MM.1S (cell line): ENCODE measurements around the gene MAGEA8.
"Not testable (repeated sequence)": the region's sequence is repeated elsewhere in the genome, so short reads cannot be mapped to it uniquely, and the experiment has no call there.

Experiments used
- DNase-seq: peaks from one replicate; pipeline ENCODE4 v3.0.0-alpha.2; 2015
- H2AFZ ChIP-seq: fragments of 300-600 bp; sonication (generic); 2 replicates; pipeline ENCODE4 v1.6.0; 2016; ENCODE audit warnings: antibody characterized with exemption, low read length
- H3F3A ChIP-seq: fragments of 300-600 bp; sonication (generic); 2 replicates; pipeline ENCODE4 v1.6.1; 2016; ENCODE audit warnings: mild to moderate bottlenecking, antibody characterized with exemption, low read length, moderate library complexity, mixed read lengths; ENCODE audit not compliant: insufficient read depth
- H3K27ac ChIP-seq: fragments of 300-600 bp; sonication (generic); 2 replicates; pipeline ENCODE4 v1.5.1; 2016; ENCODE audit warnings: mild to moderate bottlenecking, low read length
- H3K27me3 ChIP-seq: fragments of 300-600 bp; sonication (generic); replicated peaks from 2 replicates; pipeline ENCODE4 v1.6.0; 2016; ENCODE audit warnings: low read length; ENCODE audit not compliant: insufficient read depth
- H3K36me3 ChIP-seq: fragments of 300-600 bp; sonication (generic); replicated peaks from 2 replicates; pipeline ENCODE4 v1.6.1; 2016; ENCODE audit warnings: mild to moderate bottlenecking, low read length, mixed read lengths; ENCODE audit not compliant: insufficient read depth
- H3K4me1 ChIP-seq: fragments of 300-600 bp; sonication (generic); 2 replicates; pipeline ENCODE4 v1.6.1; 2016; ENCODE audit warnings: low read length, mixed read lengths
- H3K4me2 ChIP-seq: fragments of 300-600 bp; sonication (generic); 2 replicates; pipeline ENCODE4 v1.6.0; 2016; ENCODE audit warnings: low read depth, low read length
- H3K4me3 ChIP-seq: fragments of 300-600 bp; sonication (generic); 2 replicates; pipeline ENCODE4 v1.5.1; 2016; ENCODE audit warnings: low read length, mixed read lengths
- H3K79me2 ChIP-seq: fragments of 300-600 bp; sonication (generic); 2 replicates; pipeline ENCODE4 v1.6.1; 2016; ENCODE audit warnings: mixed run types, low read length, mixed read lengths
- H3K9ac ChIP-seq: fragments of 300-600 bp; sonication (generic); 2 replicates; pipeline ENCODE4 v1.6.1; 2016; ENCODE audit warnings: low read length, mixed read lengths
- H3K9me2 ChIP-seq: fragments of 300-600 bp; sonication (generic); replicated peaks from 2 replicates; pipeline ENCODE4 v1.6.1; 2016; ENCODE audit warnings: mild to moderate bottlenecking, low read length, mixed read lengths; ENCODE audit not compliant: insufficient read depth
- H3K9me3 ChIP-seq: fragments of 300-600 bp; sonication (generic); replicated peaks from 2 replicates; pipeline ENCODE4 v1.6.1; 2016; ENCODE audit warnings: mild to moderate bottlenecking, low read length, mixed read lengths; ENCODE audit not compliant: insufficient read depth
- H4K20me1 ChIP-seq: fragments of 300-600 bp; sonication (generic); 2 replicates; pipeline ENCODE4 v1.6.1; 2016; ENCODE audit warnings: mild to moderate bottlenecking, low read length, moderate library complexity, mixed read lengths; ENCODE audit not compliant: insufficient read depth

Gene MAGEA8

GRCh38 chrX:149928635-149929034 lies 47.7 kb downstream of the MAGEA8 start:
- DNase-seq, H3K36me3 ChIP-seq, H2AFZ ChIP-seq, H3K9me2 ChIP-seq, H3K4me2 ChIP-seq, H4K20me1 ChIP-seq, H3K9me3 ChIP-seq, H3K27me3 ChIP-seq, H3K79me2 ChIP-seq, H3K27ac ChIP-seq, H3K4me1 ChIP-seq, H3F3A ChIP-seq, H3K4me3 ChIP-seq, H3K9ac ChIP-seq: not testable (repeated sequence)

- H3K9me2 ChIP-seq, H3K4me2 ChIP-seq, H3K4me1 ChIP-seq, H3K36me3 ChIP-seq, H3K79me2 ChIP-seq, H3F3A ChIP-seq, H4K20me1 ChIP-seq, H3K27me3 ChIP-seq, H3K27ac ChIP-seq, H3K9me3 ChIP-seq, H3K9ac ChIP-seq, DNase-seq, H3K4me3 ChIP-seq, H2AFZ ChIP-seq: not testable (repeated sequence)
These were observed 48.4 kb downstream of the MAGEA8 start, which contains the start of gene HSFX4 for GRCh38 chrX:149929400-149929799. HSFX4 (plus strand) TSS chrX:149929573; CDS start chrX:149929645, 72 bp downstream.

GRCh38 chrX:149931355-149931754 lies 50.4 kb downstream of the MAGEA8 start:
- not testable (repeated sequence) for H3K4me1 ChIP-seq, H2AFZ ChIP-seq, H3K9me3 ChIP-seq, H3K9ac ChIP-seq, H3K79me2 ChIP-seq, H4K20me1 ChIP-seq, H3K27ac ChIP-seq, H3K4me2 ChIP-seq, H3K36me3 ChIP-seq, H3K27me3 ChIP-seq, H3F3A ChIP-seq, H3K4me3 ChIP-seq, DNase-seq, H3K9me2 ChIP-seq

GRCh38 chrX:149932150-149932549 lies 51.2 kb downstream of the MAGEA8 start:
- H3K9ac ChIP-seq, H3K79me2 ChIP-seq, H3K9me2 ChIP-seq, H3K27me3 ChIP-seq, H4K20me1 ChIP-seq, H3K4me2 ChIP-seq, H3K4me1 ChIP-seq, H3K4me3 ChIP-seq, DNase-seq, H3K27ac ChIP-seq, H3F3A ChIP-seq, H3K9me3 ChIP-seq, H2AFZ ChIP-seq, H3K36me3 ChIP-seq: not testable (repeated sequence)

GRCh38 chrX:149932970-149933369 lies 52.0 kb downstream of the MAGEA8 start:
- not testable (repeated sequence) for H3K4me3 ChIP-seq, H3K9ac ChIP-seq, H3K79me2 ChIP-seq, H3K27ac ChIP-seq, H3K9me3 ChIP-seq, H2AFZ ChIP-seq, H3K9me2 ChIP-seq, DNase-seq, H3K36me3 ChIP-seq, H3F3A ChIP-seq, H4K20me1 ChIP-seq, H3K4me1 ChIP-seq, H3K4me2 ChIP-seq, H3K27me3 ChIP-seq

- not testable (repeated sequence) for H3K4me2 ChIP-seq, H3F3A ChIP-seq, DNase-seq, H3K9me3 ChIP-seq, H3K27me3 ChIP-seq, H3K9ac ChIP-seq, H3K9me2 ChIP-seq, H2AFZ ChIP-seq, H4K20me1 ChIP-seq, H3K4me1 ChIP-seq, H3K36me3 ChIP-seq, H3K4me3 ChIP-seq, H3K27ac ChIP-seq
- peaks cover 11% of the 10 kb centered on the region for H3K79me2 ChIP-seq
These were observed 52.6 kb downstream of the MAGEA8 start for GRCh38 chrX:149933547-149933946.
